Vagina (tissue), 2 donors: ENCODE measurements around the gene SYMPK.

Experiments
- POLR2A ChIP-seq, 2 donors: fragments of 450-650 bp; IDR thresholded peaks; one replicate each; pipeline ENCODE4 v1.6.1; 2017; ENCODE audit warnings: antibody characterized with exemption in 2 of 2, mild to moderate bottlenecking in 2 of 2, moderate library complexity in 2 of 2
- POLR2AphosphoS5 ChIP-seq, 2 donors: sonication (generic); formaldehyde crosslinking; IDR thresholded peaks; one replicate each; pipeline ENCODE4 v1.9.0; 2017; ENCODE audit warnings: antibody characterized with exemption in 2 of 2, mild to moderate bottlenecking in 2 of 2, low read depth in 1 of 2; ENCODE audit not compliant: insufficient read depth in 1 of 2
- TF ChIP-seq, protein P1 (sequence below), 3 experiments: fragments of 450-650 bp in 2 of 3; fragments of 200-600 bp in 1 of 3; sonication (generic) in 1 of 3; IDR thresholded peaks; one replicate each; pipeline ENCODE4 v1.5.1; 2017 to 2019; ENCODE audit warnings: antibody characterized with exemption in 3 of 3, mild to moderate bottlenecking in 2 of 3, moderate library complexity in 2 of 3

DNA sequence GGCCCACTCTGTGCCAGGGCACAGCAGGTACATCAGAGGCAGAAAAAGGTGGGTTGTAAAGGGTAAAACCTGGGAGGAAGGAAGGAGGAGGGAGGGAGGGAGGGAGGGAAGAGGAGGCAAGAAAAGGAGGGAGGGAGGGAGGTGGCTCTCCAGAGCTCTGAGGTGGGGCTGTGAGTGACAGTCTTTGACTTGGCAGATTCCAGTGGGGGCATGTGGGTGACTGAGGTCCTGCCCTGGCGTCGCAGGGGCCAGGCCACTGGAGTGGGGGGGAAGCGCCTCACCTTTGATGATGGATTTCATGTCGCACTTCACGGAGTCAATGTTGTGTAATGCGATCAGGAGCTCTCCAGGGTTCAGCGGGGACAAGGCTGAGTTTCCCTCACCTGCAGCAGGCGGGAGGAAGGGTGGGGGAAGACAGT is 41.8 kb downstream of the SYMPK start:
- TF ChIP-seq, protein P1, sequence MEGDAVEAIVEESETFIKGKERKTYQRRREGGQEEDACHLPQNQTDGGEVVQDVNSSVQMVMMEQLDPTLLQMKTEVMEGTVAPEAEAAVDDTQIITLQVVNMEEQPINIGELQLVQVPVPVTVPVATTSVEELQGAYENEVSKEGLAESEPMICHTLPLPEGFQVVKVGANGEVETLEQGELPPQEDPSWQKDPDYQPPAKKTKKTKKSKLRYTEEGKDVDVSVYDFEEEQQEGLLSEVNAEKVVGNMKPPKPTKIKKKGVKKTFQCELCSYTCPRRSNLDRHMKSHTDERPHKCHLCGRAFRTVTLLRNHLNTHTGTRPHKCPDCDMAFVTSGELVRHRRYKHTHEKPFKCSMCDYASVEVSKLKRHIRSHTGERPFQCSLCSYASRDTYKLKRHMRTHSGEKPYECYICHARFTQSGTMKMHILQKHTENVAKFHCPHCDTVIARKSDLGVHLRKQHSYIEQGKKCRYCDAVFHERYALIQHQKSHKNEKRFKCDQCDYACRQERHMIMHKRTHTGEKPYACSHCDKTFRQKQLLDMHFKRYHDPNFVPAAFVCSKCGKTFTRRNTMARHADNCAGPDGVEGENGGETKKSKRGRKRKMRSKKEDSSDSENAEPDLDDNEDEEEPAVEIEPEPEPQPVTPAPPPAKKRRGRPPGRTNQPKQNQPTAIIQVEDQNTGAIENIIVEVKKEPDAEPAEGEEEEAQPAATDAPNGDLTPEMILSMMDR (IDR thresholded peaks at IDR 0.05), result no peak
- TF ChIP-seq POLR2A (IDR thresholded peaks at IDR 0.05), result no peak
- no peak for TF ChIP-seq POLR2AphosphoS5 (IDR thresholded peaks at IDR 0.05; ENCODE audit: insufficient read depth in 1 of 2, low read depth in 1 of 2)
